HUDEP-2 (cell line): ENCODE data around the gene UAP1L1.
"Not testable (repeated sequence)": the region's sequence is repeated elsewhere in the genome, so short reads cannot be mapped to it uniquely, and the experiment has no call there.

Experiments used
- DNase-seq, 76 experiments: peaks; one replicate each; lab custom pipeline; 2025; ENCODE audit not compliant: unreplicated experiment in 76 of 76; lab: John Stamatoyannopoulos, UW

Gene UAP1L1, protein sequence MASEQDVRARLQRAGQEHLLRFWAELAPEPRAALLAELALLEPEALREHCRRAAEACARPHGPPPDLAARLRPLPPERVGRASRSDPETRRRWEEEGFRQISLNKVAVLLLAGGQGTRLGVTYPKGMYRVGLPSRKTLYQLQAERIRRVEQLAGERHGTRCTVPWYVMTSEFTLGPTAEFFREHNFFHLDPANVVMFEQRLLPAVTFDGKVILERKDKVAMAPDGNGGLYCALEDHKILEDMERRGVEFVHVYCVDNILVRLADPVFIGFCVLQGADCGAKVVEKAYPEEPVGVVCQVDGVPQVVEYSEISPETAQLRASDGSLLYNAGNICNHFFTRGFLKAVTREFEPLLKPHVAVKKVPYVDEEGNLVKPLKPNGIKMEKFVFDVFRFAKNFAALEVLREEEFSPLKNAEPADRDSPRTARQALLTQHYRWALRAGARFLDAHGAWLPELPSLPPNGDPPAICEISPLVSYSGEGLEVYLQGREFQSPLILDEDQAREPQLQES

DNA sequence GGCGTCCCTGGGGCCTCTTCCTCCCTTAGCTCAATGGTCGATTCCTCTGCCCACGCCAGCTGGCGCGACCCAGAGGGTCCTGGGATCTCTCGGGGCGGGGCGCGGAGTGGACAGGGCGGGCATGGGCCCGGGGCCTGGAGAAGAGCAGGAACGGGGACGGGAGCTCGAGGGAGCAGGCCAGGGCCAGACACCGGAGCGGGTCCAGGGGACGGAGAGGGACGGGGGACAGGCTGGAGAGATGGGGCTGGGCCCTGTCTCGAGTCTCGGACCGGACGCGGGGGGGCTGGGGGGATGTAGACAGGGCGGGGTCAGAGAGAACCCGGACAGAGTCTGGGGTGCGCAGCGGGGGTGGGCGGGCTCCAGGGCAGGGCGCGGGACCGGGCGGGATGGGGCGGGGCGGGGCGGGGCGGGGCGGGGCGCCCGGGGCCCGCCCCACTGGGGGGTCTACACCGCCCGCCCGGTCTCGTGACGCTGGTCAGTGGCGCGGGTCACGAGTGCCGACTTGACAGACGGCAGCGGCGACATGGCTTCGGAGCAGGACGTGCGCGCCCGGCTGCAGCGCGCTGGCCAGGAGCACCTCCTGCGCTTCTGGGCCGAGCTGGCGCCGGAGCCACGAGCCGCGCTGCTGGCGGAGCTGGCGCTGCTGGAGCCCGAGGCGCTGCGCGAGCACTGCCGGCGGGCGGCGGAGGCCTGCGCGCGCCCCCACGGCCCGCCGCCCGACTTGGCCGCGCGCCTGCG is at the start of gene UAP1L1:
UAP1L1 (plus strand) TSS at position 508 of the 738 bp plus-strand sequence; CDS start at position 524, 16 bp downstream.
- peak in 50 of 76 experiments; percentile 2 to 66 (median 36) for DNase-seq

DNA sequence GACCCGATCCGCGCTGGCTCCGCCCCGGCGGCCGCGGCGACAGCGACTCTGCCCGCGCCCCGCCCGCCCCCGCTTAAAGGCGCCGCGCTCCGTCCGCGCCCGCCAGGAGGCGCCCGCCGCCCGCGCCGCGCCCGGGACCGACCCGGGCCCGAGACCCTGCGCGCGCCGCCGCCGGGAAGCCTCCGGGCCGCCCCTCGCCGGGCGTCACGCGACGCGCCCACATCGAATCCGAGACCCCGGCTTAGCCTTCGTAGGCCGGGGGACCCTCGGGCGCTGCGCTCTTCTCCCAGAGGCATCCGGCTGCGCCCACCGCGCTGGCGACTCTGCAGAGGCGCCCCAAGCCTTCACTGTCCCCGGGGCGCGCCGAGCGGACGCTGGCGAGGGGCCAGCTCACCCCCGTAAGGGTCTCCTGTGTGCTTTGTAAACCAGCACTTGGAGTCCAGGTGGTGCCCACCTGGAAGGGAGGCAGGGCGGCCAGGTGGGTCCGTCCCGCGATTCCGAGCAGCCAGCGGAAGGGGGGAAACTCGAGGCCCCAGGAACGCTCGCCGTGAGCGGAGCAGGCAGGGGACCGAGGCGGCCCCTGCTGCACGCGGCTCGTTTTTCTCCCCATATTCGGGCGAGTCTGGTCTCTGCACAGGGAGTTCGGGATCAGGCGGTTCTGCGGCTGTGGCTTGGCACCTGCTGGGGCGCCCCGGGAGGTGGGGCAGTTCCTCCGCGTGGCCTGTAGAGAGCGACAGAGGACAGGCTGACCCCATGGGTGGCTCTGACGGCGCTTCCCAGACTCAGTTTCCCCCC is 48.9 kb upstream of the UAP1L1 start:
- DNase-seq: peak in 57 of 76 experiments; percentile 6 to 66 (median 42)

DNA sequence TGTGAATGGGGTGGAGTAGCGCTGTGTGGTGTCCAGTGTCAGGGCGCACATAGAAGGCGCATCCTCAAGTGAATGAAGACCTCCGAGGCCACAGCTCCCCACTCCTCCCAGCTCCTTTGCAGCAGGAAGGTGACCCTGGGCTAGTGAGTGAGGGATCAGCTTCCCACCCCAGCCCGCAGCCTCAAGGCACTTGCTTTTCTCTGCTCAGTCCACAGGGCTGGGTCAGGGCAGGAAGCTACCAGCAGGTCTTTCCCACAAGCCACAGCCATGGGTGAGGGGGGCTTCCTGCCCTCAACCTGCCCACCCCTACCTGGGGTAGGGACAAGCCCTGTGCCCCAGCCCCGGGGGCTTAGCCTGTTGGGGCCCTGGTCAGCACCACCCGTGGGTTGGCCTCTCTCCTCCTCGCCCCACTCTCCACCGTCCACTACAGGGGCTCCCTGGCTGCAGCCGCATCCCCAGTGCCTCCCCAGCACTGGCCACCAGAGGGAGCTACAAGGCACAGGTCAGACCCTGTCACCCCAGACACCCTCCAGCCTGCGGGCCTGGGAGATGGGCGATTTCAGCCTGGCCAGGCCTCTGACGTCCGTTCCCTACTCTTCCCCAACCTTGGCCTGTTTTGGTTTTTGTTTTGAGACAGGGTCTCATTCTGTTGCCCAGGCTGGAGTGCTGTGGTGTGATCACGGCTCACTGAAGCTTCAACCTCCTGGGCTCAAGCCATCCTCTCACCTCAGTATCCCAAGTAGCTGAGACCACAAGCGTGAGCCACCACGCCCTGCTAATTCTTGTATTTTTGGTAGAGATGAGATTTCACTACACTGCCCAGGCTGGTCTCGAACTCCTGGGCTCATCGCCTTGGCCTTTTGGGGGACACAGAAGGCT is 48.0 kb upstream of the UAP1L1 start:
- DNase-seq: peak in 60 of 76 experiments; percentile 9 to 75 (median 52)

DNA sequence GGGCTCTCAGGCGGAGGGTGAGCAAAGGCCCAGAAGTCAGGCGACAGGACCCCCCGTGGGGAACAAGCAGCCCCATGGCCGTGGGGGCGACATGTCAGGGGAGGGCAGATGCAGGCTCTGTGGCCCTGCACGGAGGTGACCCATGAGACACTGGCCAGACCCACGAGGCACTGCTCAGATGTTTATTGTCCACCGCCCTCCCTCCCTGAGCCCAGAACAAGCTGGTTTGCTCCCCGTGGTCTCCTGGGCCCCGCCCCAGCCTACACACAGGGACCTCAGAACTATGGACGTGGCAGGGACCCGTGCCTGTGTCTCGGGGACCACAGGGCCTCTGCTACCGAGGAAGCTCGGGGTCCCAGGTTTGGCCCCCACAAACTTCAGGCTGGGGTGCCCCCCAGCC is 47.3 kb upstream of the UAP1L1 start:
- DNase-seq: no peak

DNA sequence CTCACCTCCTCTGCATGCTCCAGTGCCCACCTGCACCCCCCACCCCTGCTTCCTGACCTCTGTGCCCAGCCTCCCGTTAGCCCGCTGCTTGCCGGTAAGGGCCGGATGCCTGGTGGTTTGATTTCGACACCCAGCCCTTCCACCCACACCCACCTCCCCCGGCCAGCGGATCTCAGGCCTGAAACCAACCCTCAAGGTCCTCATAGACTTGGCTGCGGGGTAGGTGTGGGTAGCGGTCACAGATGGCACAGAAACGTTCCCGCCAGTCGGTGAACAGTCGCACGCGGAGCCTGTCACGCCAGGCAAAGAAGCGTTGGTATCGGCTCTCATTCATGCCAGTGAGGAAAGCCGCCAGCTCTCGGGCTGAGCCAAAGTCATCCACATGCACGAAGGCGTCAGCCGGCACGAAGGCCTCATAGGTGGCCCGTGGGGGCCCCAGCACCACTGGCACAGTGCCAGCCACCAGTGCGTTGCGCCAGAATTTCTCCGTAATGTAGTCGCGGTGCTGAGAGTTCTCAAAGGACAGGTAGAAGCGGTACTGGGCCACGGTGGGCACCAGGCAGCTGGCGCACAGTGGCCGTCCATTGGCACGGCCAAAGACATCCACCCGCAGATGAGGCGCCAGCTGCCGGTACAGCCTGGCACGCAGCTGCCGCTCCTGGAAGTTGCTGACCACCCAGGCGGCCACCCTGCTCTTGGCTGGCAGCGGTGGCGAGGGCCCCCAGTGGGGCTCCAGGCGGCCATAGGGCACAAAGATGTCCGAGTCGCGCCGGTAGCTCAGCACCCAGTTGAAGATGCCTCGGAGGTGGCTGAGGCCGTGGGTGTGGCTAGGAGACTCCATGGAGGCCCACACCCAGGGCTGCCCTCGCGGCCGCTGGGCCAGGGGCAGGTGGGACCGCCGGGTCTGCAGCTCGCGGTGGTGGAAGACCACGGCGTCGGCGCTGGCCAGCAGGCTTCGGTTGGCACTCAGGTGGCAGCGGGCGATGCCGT is 46.5 kb upstream of the UAP1L1 start:
- peak in 1 of 76 experiments; percentile 10 for DNase-seq

DNA sequence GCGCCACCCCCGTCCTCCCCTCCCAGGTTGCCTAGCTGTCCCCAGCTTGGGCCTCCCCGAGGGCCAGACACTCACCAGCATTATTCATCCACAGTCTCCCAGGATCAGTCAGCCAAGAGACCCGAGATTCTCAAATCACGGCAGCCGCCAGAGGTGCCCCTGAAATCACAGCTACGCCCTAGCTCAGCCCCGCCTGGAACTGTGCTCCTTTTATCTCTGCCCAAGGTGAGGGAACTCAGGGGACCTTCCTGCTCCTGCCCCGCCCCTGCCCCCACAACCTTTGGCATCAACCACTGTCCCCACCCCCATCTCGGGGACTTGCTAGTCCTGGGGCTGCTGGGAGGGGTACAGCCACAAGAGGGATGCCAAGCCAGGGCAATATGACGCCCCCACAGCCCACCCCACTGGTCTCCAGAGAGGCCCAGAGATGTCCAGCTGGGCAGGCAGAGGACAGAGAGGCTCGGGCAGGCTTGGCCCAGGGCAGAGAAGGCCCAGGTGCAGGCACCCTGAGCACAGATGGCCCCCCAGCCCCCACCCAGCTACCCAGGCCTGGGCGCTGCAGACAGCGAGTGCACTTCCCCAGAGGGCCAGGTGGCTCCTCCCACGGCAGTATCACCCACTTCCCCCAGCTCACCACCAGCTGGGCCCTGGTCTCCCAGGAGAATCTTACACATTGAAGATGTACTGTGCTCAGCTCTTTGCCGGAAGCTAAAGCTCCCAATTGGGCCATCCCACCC is 45.2 kb upstream of the UAP1L1 start, which contains the start of gene FUT7:
FUT7 (minus strand) TSS at position 185 of the 737 bp plus-strand sequence; CDS start at position 88, 97 bp downstream.
- DNase-seq: no peak

DNA sequence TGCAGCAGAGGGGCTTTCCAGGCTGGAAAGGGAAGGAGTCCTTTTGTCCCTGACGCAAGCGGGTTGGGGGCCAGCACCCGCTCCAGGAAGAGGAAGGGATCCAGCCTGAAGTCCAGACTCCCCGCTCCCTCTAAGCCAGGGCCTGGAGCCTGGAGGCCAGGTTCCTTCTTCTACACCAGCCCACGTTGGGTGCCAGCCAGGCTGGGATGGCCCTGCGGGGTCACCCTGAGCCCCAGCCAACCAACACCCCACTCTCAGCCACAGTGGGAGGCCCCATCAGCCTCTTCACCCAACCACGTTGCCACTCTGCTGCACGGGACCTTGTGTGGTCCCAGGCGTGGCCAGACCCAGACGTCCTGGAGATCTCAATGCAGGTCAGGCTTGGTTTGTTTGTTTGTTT is 44.5 kb upstream of the UAP1L1 start:
- DNase-seq: no peak

DNA sequence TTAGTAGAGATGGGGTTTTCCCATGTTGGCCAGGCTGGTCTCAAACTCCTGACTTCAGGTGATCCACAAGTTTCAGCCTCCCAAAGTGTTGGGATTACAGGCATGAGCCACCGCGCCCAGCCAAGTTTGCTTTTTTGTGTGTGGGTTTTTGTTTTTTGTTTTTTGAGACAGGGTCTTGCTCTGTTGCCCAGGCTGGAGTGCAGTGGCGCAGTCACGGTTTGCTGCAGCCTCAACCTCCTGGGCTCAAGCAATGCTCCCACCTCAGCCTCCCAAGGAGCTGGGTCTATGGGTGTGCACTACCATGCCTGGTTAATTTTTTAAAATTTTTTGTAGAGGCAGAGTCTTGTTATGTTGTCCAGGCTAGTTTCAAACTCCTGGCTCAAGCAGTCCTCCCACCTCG is 43.8 kb upstream of the UAP1L1 start:
- DNase-seq: not testable (repeated sequence)

DNA sequence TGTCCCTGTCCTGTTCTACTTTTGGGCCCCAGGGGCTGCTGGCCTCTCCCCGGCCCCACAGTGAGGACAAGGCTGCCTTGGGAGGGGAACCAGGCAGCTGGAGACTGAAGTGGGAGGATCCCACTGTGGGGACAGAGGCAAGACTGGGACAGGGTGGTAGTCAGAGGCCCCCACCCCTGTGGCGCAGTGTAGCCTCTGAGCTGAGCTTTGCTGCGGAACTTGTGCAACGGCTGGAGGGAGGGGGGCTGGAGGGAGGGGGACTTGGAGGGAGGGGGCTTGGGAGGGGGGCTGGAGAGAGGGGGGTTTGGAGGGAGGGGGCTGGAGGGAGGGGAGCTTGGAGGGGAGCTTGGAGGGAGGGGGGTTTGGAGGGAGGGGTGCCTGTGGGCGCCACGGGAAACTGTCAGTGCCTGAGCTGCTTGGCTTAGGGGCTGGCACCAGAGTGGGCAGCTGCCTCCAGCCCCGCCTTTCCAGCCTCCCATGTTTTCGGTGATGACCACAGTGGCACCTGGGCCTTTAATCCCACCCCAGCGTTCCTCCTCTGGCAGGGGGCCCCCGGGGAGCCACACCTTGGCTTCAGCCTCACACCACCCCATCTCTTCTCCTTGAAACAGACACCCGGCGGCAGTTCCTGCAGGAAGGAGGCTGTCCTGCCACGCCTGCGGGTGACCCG is 43.1 kb upstream of the UAP1L1 start:
- DNase-seq: no peak

DNA sequence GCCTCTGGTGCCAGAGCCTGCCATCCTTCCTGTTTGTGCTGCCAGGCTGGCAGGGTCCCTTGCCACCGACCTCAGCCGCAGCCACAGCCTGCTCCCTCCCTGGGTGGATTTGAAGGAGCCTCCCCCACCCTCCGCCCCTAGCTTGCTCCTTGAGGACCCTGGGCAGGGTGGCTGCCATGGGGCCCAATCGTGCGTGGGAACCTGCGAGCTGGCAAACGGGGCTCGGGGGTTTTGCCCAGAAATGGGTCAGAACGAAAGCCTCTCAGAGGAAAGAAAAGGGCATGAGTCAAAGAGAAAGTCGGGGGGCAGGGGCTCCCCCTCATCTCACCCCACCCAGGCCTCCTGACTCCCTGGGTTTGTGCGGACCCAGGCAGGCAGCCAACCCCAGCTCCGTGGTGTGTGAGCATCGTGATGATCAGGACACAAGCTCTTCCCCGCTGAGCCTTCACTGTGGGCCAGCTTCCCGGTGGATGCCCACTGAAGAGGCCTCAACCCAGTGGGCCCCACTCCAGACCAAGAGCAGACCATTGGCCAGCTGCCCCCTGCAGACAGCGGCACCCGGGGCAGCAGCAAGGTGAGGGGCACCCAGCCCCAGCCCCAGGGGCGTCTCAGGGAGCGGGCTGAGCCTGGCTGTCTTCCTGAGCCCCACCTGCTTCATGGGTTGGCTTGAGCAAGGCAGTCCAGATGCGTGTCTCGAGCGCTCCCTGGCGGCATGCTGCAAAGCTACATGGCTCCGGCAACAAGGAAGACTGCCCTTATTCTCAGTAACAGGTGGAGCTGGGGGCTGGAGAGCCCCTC is 42.4 kb upstream of the UAP1L1 start:
- peak in 71 of 76 experiments; percentile 4 to 80 (median 61) for DNase-seq

DNA sequence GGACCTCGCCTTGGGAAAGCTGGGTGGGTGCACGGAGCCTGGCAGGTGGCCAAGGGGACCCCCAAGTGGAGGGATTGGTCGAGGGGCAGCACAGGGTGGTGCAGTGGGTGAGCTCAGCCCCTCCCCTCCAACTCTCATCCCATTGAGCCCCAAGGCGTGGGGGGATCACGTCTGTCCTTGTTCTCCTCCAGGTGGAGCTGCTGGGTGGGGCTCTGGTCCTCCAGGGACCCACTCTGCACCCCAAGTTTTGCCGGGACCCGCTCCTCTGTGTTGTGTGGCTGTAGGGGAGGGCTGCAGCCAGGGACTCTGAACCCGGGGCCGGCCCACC is 41.8 kb upstream of the UAP1L1 start:
- no peak for DNase-seq

DNA sequence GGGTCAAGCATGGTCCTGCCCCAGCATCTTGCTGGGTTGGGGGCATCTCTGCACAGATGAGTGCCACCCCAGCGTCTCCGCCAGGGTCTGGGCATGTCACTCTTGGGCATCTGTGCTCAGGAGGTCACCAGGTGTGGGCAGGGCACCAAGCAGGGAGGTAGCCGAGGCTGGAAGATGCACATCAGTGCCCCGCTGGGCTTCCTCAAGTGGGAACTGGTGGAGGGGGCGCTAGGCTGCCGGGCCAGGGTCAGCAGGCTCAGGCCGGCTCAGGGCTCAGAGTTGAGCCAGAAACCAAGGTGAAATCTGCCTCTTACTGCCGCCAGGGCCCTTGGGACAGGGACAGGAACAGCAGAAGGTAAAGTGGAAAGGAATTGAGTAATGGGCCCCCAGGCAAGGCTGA is 41.4 kb upstream of the UAP1L1 start:
- DNase-seq: no peak

DNA sequence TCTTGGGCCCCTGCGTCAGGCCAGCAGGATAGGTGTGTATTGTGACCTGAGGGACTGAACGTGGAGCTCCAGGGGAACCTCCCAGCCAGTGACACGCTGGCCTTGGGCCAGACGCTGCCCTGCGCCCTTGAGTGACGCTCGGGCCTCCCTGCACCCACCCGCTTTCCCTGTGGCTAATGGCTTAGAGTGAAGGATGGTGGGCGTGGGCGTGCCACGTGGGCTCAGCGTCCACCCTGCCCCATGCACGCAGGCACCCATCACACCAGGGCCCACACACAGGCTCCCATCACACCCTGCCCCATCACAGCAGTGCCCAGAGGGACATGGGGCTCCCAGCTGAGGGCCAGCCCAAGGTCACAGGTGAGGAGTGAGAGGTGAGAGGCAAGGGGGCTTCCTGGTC is 40.3 kb upstream of the UAP1L1 start:
- DNase-seq: no peak

DNA sequence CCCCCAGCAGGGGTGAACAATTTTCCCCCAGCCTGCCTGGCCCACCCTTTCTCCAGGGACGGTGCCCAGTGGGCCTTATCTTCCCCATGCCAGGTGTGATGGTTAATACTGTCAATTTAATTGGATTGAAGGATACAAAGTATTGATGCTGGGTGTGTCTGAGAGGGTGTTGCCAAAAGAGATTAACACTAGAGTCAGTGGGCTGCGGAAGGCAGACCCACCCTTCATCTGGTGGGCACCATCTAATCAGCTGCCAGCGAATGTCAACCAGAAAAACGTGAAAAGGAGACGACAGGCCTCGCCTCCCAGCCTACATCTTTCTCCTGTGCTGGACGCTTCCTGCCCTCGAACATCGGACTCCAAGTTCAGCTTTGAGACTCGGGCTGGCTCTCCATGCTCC is 39.8 kb upstream of the UAP1L1 start:
- no peak for DNase-seq

DNA sequence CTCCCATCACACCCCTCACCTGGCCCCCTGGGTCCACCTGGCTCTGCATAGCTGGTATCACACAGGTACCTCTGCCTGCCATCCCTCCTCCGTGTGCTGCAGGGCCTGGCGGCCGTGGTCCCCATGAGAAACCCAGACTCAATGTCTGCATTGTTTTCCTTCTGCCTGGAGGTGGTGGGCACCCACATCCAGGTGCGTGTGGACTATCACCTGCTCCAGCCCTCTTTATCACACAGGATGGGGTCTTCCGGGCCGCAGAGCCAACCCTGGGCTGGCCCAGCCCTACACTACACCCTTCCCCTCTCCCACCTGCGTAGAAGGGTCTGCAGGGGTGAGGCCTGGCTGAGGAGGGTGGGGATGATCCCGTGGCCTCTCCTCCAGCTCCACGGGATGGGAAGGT is 38.4 kb upstream of the UAP1L1 start:
- no peak for DNase-seq

DNA sequence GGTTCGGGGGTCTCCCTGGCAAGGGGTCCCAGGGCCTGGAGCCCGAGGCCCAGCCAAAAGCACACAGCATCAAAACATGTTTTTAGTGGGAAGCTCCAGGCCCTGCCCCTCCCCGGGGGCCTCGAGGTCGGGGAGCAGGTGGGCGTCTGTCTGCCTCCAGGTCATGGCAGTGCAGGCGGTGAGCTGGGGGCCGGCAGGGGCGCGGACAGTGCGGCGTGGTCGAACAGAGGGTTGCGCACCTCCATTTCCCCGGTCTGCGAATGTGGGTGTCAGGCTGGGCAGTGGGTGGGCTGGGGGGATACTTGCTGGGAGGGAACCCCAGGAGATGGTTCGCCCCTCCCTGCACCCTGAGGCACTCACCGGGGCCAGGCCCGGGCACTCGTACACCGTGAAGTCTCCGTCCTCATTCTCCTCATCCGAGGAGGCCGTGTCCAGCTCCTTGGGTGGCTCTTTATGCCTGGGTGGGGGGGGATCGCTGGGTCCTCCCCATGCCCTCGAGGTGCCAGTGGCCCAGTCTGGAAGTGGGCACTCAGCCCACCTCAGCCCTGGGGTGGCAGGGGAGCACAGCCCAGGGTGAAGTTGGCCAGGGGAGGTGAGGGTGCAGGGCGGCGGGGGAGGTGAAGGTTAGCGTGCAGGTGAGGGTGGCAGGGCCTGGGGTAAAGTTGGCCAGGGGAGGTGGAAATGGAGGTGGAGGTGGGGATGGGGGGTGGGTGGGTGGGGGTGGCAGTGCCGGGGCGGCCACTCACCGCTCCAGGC is 37.5 kb upstream of the UAP1L1 start:
- no peak for DNase-seq
